ENCODE data around the gene TFAP2A. TPM values are rescaled to one million over a fixed set of nuclear protein-coding genes. Genes with fewer than 3 reads are reported as not detected.

Gene TFAP2A
- polyA plus RNA-seq, 1 donor (not counting 4 experiments of a cell fraction or from before 2014, with no cell fraction given): 30.2 TPM

GRCh38 chr6:10395171-10395703 is 19.6 kb downstream of the TFAP2A start:
- no peak overlapping the region for H2AFZ ChIP-seq (ENCODE audit: control insufficient read depth, low read length)
- H3K27me3 ChIP-seq (ENCODE audit: control insufficient read depth, extremely low read depth, insufficient read depth, low read length): no peaks in the 10 kb centered on the region
- H3K9me3 ChIP-seq (ENCODE audit: control insufficient read depth, low read depth, low read length): no peaks in the 10 kb centered on the region
- H3K4me3 ChIP-seq (ENCODE audit: control insufficient read depth in 2 of 3, extremely low read depth in 1 of 3, insufficient read depth in 2 of 3, low read depth in 1 of 3, low read length in 3 of 3): no peak overlapping the region
- peaks cover 20% of the 10 kb centered on the region for H3K4me1 ChIP-seq (ENCODE audit: control insufficient read depth, extremely low read depth, insufficient read depth, low read length)
- H3K36me3 ChIP-seq (ENCODE audit: control insufficient read depth in 2 of 2, extremely low read depth in 1 of 2, insufficient read depth in 2 of 2, low read length in 2 of 2): peaks cover 12 to 16% of the 10 kb centered on the region in 2 experiments
- TF ChIP-seq CTCF (optimal IDR thresholded peaks at IDR 0.05 in 1 of 3, IDR thresholded peaks at IDR 0.05 in 1 of 3, conservative IDR thresholded peaks at IDR 0.05 in 1 of 3; ENCODE audit: extremely low read depth in 1 of 3, insufficient read depth in 2 of 3, low read length in 3 of 3) (no peak), EZH2 (IDR thresholded peaks at IDR 0.05; ENCODE audit: low read length) (no peak)
- no peak overlapping the region for H3K4me2 ChIP-seq (ENCODE audit: control insufficient read depth, extremely low read depth, insufficient read depth, low read depth, low read length)
- H3K27ac ChIP-seq (ENCODE audit: control insufficient read depth, insufficient read depth, low read length): no peak overlapping the region
- DNase-seq (ENCODE audit: low read depth, low spot score) (no peak), FAIRE-seq (no peak)
- dilution Hi-C loops (cut with MboI; ENCODE audit: extremely low pct_ligation_motif_present, low sequenced_read_pairs): no loop called here
- H4K20me1 ChIP-seq (ENCODE audit: control insufficient read depth, extremely low read depth, insufficient read depth, low read length): no peaks in the 10 kb centered on the region
- no peaks in the 10 kb centered on the region for H3K9me1 ChIP-seq (ENCODE audit: control insufficient read depth, extremely low read depth, insufficient read depth, low read length)
- no peak overlapping the region for H3K9ac ChIP-seq (ENCODE audit: control insufficient read depth, extremely low read depth, insufficient read depth, low read length)
- peaks cover 12% of the 10 kb centered on the region for H3K79me2 ChIP-seq (ENCODE audit: control insufficient read depth, insufficient read depth, low read length)

GRCh38 chr6:10393544-10394225 is 21.2 kb downstream of the TFAP2A start:
- Histone ChIP-seq H3K4me3 (ENCODE audit: control insufficient read depth in 2 of 3, extremely low read depth in 1 of 3, insufficient read depth in 2 of 3, low read depth in 1 of 3, low read length in 3 of 3) (no peak overlapping the region), H3K9me1 (ENCODE audit: control insufficient read depth, extremely low read depth, insufficient read depth, low read length) (no peaks in the 10 kb centered on the region), H3K9ac (ENCODE audit: control insufficient read depth, extremely low read depth, insufficient read depth, low read length) (no peak overlapping the region), H3K4me1 (ENCODE audit: control insufficient read depth, extremely low read depth, insufficient read depth, low read length) (peaks cover 5% of the 10 kb centered on the region), H3K9me3 (ENCODE audit: control insufficient read depth, low read depth, low read length) (no peaks in the 10 kb centered on the region), H3K36me3 (ENCODE audit: control insufficient read depth in 2 of 2, extremely low read depth in 1 of 2, insufficient read depth in 2 of 2, low read length in 2 of 2) (peaks cover 4% of the 10 kb centered on the region in 2 experiments), H3K27ac (ENCODE audit: control insufficient read depth, insufficient read depth, low read length) (no peak overlapping the region), H2AFZ (ENCODE audit: control insufficient read depth, low read length) (no peak overlapping the region), H3K4me2 (ENCODE audit: control insufficient read depth, extremely low read depth, insufficient read depth, low read depth, low read length) (no peak overlapping the region), H3K27me3 (ENCODE audit: control insufficient read depth, extremely low read depth, insufficient read depth, low read length) (no peaks in the 10 kb centered on the region), H3K79me2 (ENCODE audit: control insufficient read depth, insufficient read depth, low read length) (peaks cover 4% of the 10 kb centered on the region), H4K20me1 (ENCODE audit: control insufficient read depth, extremely low read depth, insufficient read depth, low read length) (no peaks in the 10 kb centered on the region)
- DNase-seq (ENCODE audit: low read depth, low spot score): no peak
- FAIRE-seq: no peak
- TF ChIP-seq CTCF (optimal IDR thresholded peaks at IDR 0.05 in 1 of 3, IDR thresholded peaks at IDR 0.05 in 1 of 3, conservative IDR thresholded peaks at IDR 0.05 in 1 of 3; ENCODE audit: extremely low read depth in 1 of 3, insufficient read depth in 2 of 3, low read length in 3 of 3): no peak
- TF ChIP-seq EZH2 (IDR thresholded peaks at IDR 0.05; ENCODE audit: low read length): no peak
- dilution Hi-C loops (cut with MboI; ENCODE audit: extremely low pct_ligation_motif_present, low sequenced_read_pairs): no loop called here
